ENCODE measurements around the gene USP21.

DNA sequence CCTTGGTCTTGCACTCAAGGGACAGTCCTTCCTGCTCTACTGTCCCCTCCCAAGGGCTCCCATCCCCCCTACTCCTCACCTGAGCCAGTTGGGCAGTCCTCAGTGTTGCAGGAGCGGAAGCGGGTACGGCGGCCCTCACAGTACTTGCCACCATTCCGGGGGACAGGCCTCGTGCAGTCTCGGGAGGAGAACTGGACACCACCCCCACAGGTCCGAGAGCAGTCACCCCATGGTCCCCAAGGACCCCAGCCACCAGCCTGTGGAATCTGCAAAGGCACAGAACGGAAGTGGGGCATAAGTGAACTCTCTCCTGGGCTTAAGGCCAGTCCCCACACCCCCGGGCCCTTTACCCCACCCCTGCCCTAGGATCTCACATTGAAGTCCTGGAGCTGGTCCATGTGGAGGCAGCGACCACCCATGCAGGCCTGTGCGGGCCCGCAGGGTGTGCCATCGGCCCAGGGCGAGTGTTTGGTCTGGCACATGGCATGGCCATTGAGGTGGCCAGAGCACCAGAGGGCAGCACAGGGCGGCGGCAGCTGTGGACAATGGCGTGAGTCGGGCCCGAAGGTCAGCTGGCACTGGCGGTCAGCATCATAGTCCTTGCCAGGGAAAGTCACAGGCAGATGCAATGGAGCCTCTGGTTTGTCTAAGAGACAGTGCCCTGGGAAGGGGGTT lies 34.4 kb downstream of the USP21 start:
- no peak for TF ChIP-seq CTCF (IDR thresholded peaks at IDR 0.05)
- TF ChIP-seq GABPA (IDR thresholded peaks at IDR 0.05; ENCODE audit: low read depth), result no peak
- TF ChIP-seq RCOR1 (IDR thresholded peaks at IDR 0.05; ENCODE audit: low read length), result no peak
- no peak for TF ChIP-seq RAD21 (IDR thresholded peaks at IDR 0.05; ENCODE audit: low read length)
- TF ChIP-seq, protein P1, sequence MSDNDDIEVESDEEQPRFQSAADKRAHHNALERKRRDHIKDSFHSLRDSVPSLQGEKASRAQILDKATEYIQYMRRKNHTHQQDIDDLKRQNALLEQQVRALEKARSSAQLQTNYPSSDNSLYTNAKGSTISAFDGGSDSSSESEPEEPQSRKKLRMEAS (IDR thresholded peaks at IDR 0.05; ENCODE audit: low read depth), result no peak
- no peak for TF ChIP-seq FOXM1 (IDR thresholded peaks at IDR 0.05; ENCODE audit: low read depth)
- no peak for TF ChIP-seq YY1 (IDR thresholded peaks at IDR 0.05; ENCODE audit: low read depth)
- TF ChIP-seq SIN3A (IDR thresholded peaks at IDR 0.05; ENCODE audit: borderline replicate concordance, low read depth, low read length), result no peak
- no peak for TF ChIP-seq RXRA (IDR thresholded peaks at IDR 0.05; ENCODE audit: borderline replicate concordance, low read depth)
- TF ChIP-seq GATA2 (CRISPR knock-in tag; IDR thresholded peaks at IDR 0.05), result no peak
- TF ChIP-seq ELF1 (IDR thresholded peaks at IDR 0.05), result no peak
- no peak for TF ChIP-seq RFX5 (IDR thresholded peaks at IDR 0.05; ENCODE audit: low read length)
- TF ChIP-seq MEF2A (IDR thresholded peaks at IDR 0.05; ENCODE audit: borderline replicate concordance, low read depth), result no peak

All from SK-N-SH (cell line).